ENCODE data around the gene SRP14.
"Not testable (repeated sequence)": the region's sequence is repeated elsewhere in the genome, so short reads cannot be mapped to it uniquely, and the experiment has no call there.

The SRP14 gene

DNA sequence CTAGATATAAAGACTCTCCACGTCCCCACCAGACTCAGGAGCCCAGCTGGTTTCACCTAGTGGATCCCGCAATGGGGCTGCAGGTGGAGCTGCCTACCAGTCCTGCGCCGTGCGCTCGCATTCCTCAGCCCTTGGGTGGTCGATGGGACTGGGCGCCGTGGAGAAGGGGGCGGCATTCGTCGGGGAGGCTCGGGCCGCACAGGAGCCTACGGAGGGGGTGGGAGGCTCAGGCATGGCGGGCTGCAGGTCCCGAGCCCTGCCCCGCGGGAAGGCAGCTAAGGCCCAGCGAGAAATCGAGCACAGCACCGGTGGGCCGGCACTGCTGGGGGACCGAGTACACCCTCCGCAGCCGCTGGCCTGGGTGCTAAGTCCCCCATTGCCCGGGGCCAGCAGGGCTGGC lies 35.7 kb upstream of the SRP14 start:
- H3K4me2 ChIP-seq (ENCODE audit: insufficient read depth, low read length, poor library complexity, severe bottlenecking); H3K23ac ChIP-seq (ENCODE audit: low read depth, low read length, poor library complexity); H3K9ac ChIP-seq (ENCODE audit: low read depth, low read length, poor library complexity); H2AK5ac ChIP-seq (ENCODE audit: low read depth, low read length); H3K4ac ChIP-seq (ENCODE audit: low read length); H3K4me1 ChIP-seq (ENCODE audit: control insufficient read depth in 2 of 2, insufficient read depth in 1 of 2, low read depth in 1 of 2, low read length in 2 of 2); H2AFZ ChIP-seq (ENCODE audit: low read length); H2BK12ac ChIP-seq (ENCODE audit: low read length); DNase-seq (ENCODE audit: low spot score); H3K27ac ChIP-seq (replicated peaks; ENCODE audit: low read length); H3K9me3 ChIP-seq (replicated peaks in 1 of 2; ENCODE audit: control insufficient read depth in 2 of 2, insufficient read depth in 1 of 2, low read depth in 1 of 2, low read length in 2 of 2); H3K4me3 ChIP-seq (ENCODE audit: low read length in 2 of 2); H4K91ac ChIP-seq (ENCODE audit: low read depth, low read length, poor library complexity); H3K14ac ChIP-seq (ENCODE audit: low read length); H2BK120ac ChIP-seq (ENCODE audit: low read depth, low read length); H2BK5ac ChIP-seq (ENCODE audit: low read length); H3K79me1 ChIP-seq (ENCODE audit: low read depth, low read length); H3K27me3 ChIP-seq (ENCODE audit: control insufficient read depth in 3 of 3, insufficient read depth in 3 of 3, low read depth in 1 of 3, low read length in 3 of 3); H4K8ac ChIP-seq (ENCODE audit: low read depth, low read length); H3K36me3 ChIP-seq (replicated peaks in 1 of 2; ENCODE audit: control insufficient read depth in 2 of 2, insufficient read depth in 2 of 2, low read length in 2 of 2); H3K18ac ChIP-seq (ENCODE audit: low read length); H2BK15ac ChIP-seq (ENCODE audit: low read length): not testable (repeated sequence)
- WGBS, 2 donors (ENCODE audit: extremely low coverage in 2 of 2, insufficient read length in 2 of 2, insufficient replicate concordance in 1 of 2) = no CpG with 5 or more reads among the region's 27 CpGs

DNA sequence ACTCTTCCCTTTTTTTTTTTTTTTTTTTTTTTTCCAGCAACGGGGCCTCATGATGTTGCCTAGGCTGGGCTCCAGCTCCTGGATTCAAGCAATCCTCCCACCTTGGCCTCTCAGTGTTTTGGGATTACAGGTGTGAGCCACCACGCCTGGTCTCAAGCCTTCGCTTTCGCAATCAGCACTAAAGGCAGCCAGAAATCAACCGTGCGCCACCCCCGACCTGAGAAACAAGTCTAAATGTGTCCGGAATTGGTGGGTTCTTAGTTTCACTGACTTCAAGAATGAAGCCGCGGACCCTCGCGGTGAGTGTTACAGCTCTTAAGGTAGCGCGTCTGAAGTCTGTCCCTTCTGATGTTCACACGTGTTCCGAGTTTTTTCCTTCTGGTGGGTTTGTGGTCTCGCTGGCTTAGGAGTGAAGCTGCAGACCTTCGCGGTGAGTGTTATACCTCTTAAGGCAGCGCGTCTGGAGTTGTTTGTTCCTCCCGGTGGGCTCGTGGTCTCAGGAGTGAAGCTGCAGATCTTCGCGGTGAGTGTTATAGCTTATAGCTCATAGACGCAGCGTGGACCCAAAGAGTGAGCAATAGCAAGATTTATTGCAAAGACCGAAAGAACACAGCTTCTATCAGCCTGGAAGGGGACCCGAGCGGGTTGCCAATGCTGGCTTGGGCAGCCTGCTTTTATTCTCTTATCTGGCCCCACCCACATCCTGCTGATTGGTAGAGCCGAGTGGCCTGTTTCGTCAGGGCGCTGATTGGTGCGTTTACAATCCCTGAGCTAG lies 34.9 kb upstream of the SRP14 start:
- H4K8ac ChIP-seq (ENCODE audit: low read depth, low read length); H2BK15ac ChIP-seq (ENCODE audit: low read length); H2AK5ac ChIP-seq (ENCODE audit: low read depth, low read length); H2BK120ac ChIP-seq (ENCODE audit: low read depth, low read length); H3K23ac ChIP-seq (ENCODE audit: low read depth, low read length, poor library complexity); H3K4ac ChIP-seq (ENCODE audit: low read length); H2AFZ ChIP-seq (ENCODE audit: low read length); H2BK5ac ChIP-seq (ENCODE audit: low read length); H3K27ac ChIP-seq (replicated peaks; ENCODE audit: low read length); H3K18ac ChIP-seq (ENCODE audit: low read length); H3K9me3 ChIP-seq (replicated peaks in 1 of 2; ENCODE audit: control insufficient read depth in 2 of 2, insufficient read depth in 1 of 2, low read depth in 1 of 2, low read length in 2 of 2); DNase-seq (ENCODE audit: low spot score); H3K4me2 ChIP-seq (ENCODE audit: insufficient read depth, low read length, poor library complexity, severe bottlenecking); H3K36me3 ChIP-seq (replicated peaks in 1 of 2; ENCODE audit: control insufficient read depth in 2 of 2, insufficient read depth in 2 of 2, low read length in 2 of 2); H2BK12ac ChIP-seq (ENCODE audit: low read length); H3K79me1 ChIP-seq (ENCODE audit: low read depth, low read length); H3K4me3 ChIP-seq (ENCODE audit: low read length in 2 of 2); H3K27me3 ChIP-seq (ENCODE audit: control insufficient read depth in 3 of 3, insufficient read depth in 3 of 3, low read depth in 1 of 3, low read length in 3 of 3); H3K14ac ChIP-seq (ENCODE audit: low read length); H4K91ac ChIP-seq (ENCODE audit: low read depth, low read length, poor library complexity); H3K9ac ChIP-seq (ENCODE audit: low read depth, low read length, poor library complexity): not testable (repeated sequence)
- H3K4me1 ChIP-seq (ENCODE audit: control insufficient read depth in 2 of 2, insufficient read depth in 1 of 2, low read depth in 1 of 2, low read length in 2 of 2) = peaks cover 9 to 12% of the 10 kb centered on the region in 2 donors
- no CpG with 5 or more reads among the region's 34 CpGs for WGBS, 2 donors (ENCODE audit: extremely low coverage in 2 of 2, insufficient read length in 2 of 2, insufficient replicate concordance in 1 of 2)

DNA sequence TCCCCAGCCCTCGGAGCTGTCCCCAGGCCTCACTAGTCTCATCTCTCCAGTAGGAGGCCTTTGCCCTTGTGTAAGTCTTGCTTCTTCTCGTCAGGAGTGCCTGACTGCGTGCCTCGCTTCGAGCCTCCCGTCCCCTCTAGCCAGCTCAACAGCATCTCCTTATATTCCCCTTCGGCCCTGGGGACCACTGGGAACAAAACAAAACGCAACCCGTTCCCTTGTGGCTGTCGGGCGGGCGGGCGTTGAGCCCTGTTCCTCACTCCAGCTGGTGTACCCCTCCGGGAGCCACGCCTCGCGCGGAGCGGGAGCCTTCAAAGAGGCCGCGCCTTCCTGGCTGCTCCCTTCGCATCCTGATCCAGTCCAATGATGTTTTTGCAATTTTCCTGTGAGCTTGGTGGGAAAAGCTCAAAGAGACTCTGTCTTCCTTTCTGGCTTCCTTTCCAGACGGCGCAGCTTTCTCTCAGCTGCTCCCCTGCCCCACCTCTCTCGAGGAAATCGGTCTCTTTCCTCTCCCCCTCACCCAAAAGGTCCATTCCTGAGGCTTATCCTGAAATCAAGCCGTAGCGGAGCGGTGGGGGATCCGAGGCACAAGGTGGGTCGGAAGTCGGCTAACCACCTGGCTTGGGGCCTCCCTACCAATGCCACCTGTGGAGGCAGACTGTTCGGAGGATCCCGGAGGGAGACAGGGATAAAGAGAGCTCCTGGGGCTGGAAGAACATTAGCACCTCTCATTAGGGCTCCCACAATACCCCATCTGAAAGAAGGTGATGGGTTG lies 33.4 kb upstream of the SRP14 start:
- H3K4ac ChIP-seq (ENCODE audit: low read length) = no peak overlapping the region
- H3K14ac ChIP-seq (ENCODE audit: low read length) = no peak overlapping the region
- no peak overlapping the region for H3K4me3 ChIP-seq (ENCODE audit: low read length in 2 of 2)
- peak overlapping the region; percentile 65 for H4K8ac ChIP-seq (ENCODE audit: low read depth, low read length)
- H3K79me1 ChIP-seq (ENCODE audit: low read depth, low read length) = no peaks in the 10 kb centered on the region
- H3K36me3 ChIP-seq (replicated peaks in 1 of 2; ENCODE audit: control insufficient read depth in 2 of 2, insufficient read depth in 2 of 2, low read length in 2 of 2) = no peaks in the 10 kb centered on the region
- H2BK15ac ChIP-seq (ENCODE audit: low read length) = peak overlapping the region; percentile 89
- peak overlapping the region; percentile 91 for H2BK120ac ChIP-seq (ENCODE audit: low read depth, low read length)
- H3K4me1 ChIP-seq (ENCODE audit: control insufficient read depth in 2 of 2, insufficient read depth in 1 of 2, low read depth in 1 of 2, low read length in 2 of 2) = peaks cover 13 to 14% of the 10 kb centered on the region in 2 donors
- H3K9ac ChIP-seq (ENCODE audit: low read depth, low read length, poor library complexity) = peak overlapping the region; percentile 44
- peak overlapping the region; percentile 89 for H3K23ac ChIP-seq (ENCODE audit: low read depth, low read length, poor library complexity)
- H2AFZ ChIP-seq (ENCODE audit: low read length) = no peak overlapping the region
- no CpG with 5 or more reads among the region's 34 CpGs for WGBS, 2 donors (ENCODE audit: extremely low coverage in 2 of 2, insufficient read length in 2 of 2, insufficient replicate concordance in 1 of 2)
- H3K27me3 ChIP-seq (ENCODE audit: control insufficient read depth in 3 of 3, insufficient read depth in 3 of 3, low read depth in 1 of 3, low read length in 3 of 3) = no peaks in the 10 kb centered on the region
- H4K91ac ChIP-seq (ENCODE audit: low read depth, low read length, poor library complexity) = no peak overlapping the region
- peak overlapping the region; percentile 73 for H2BK12ac ChIP-seq (ENCODE audit: low read length)
- no peaks in the 10 kb centered on the region for H3K9me3 ChIP-seq (replicated peaks in 1 of 2; ENCODE audit: control insufficient read depth in 2 of 2, insufficient read depth in 1 of 2, low read depth in 1 of 2, low read length in 2 of 2)
- no peak for DNase-seq (ENCODE audit: low spot score)
- H3K4me2 ChIP-seq (ENCODE audit: insufficient read depth, low read length, poor library complexity, severe bottlenecking) = no peak overlapping the region
- H2AK5ac ChIP-seq (ENCODE audit: low read depth, low read length) = peak overlapping the region; percentile 46
- peak overlapping the region; percentile 39 for H2BK5ac ChIP-seq (ENCODE audit: low read length)
- no peak overlapping the region for H3K27ac ChIP-seq (replicated peaks; ENCODE audit: low read length)
- H3K18ac ChIP-seq (ENCODE audit: low read length) = peak overlapping the region; percentile 17

DNA sequence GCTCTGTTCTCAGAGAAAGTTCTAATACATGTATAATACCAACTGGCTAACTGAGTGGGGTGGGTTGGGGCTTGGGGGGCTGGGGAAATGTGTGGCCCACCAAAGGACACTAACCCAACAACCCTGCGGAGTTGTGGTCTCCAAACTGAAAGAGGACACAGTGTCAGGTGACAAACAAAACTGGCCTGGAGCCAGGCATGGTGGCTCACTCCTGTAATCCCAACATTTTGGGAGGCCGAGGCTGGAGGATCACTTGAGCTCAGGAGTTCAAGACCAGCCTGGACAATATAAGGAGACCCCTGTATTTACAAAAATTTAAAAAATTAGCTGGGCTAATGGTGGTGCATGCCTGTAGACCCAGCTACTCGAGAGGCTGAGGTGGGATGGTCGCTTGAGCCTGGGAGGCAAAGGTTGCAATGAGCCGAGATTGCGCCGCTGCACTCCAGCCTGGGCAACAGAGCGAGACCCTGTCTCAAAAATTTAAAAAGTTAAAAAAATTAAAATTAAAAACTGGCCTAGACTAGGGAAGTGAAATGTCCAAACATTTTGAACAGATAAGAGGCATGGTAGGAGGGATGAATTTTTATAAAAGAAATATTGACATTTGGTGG lies 31.7 kb upstream of the SRP14 start:
- H3K4me2 ChIP-seq (ENCODE audit: insufficient read depth, low read length, poor library complexity, severe bottlenecking) = no peak overlapping the region
- H3K4ac ChIP-seq (ENCODE audit: low read length) = no peak overlapping the region
- no peaks in the 10 kb centered on the region for H3K9me3 ChIP-seq (replicated peaks in 1 of 2; ENCODE audit: control insufficient read depth in 2 of 2, insufficient read depth in 1 of 2, low read depth in 1 of 2, low read length in 2 of 2)
- no peaks in the 10 kb centered on the region for H3K27me3 ChIP-seq (ENCODE audit: control insufficient read depth in 3 of 3, insufficient read depth in 3 of 3, low read depth in 1 of 3, low read length in 3 of 3)
- H3K9ac ChIP-seq (ENCODE audit: low read depth, low read length, poor library complexity) = no peak overlapping the region
- no peak overlapping the region for H2BK15ac ChIP-seq (ENCODE audit: low read length)
- peak overlapping the region; percentile 77 for H2AFZ ChIP-seq (ENCODE audit: low read length)
- H4K8ac ChIP-seq (ENCODE audit: low read depth, low read length) = no peak overlapping the region
- no peak overlapping the region for H3K4me3 ChIP-seq (ENCODE audit: low read length in 2 of 2)
- no peak overlapping the region for H2BK5ac ChIP-seq (ENCODE audit: low read length)
- no peak overlapping the region for H4K91ac ChIP-seq (ENCODE audit: low read depth, low read length, poor library complexity)
- H3K79me1 ChIP-seq (ENCODE audit: low read depth, low read length) = no peaks in the 10 kb centered on the region
- no CpG with 5 or more reads among the region's 8 CpGs for WGBS, 2 donors (ENCODE audit: extremely low coverage in 2 of 2, insufficient read length in 2 of 2, insufficient replicate concordance in 1 of 2)
- no peak overlapping the region for H3K27ac ChIP-seq (replicated peaks; ENCODE audit: low read length)
- H2BK120ac ChIP-seq (ENCODE audit: low read depth, low read length) = no peak overlapping the region
- no peak overlapping the region for H2BK12ac ChIP-seq (ENCODE audit: low read length)
- no peak overlapping the region for H2AK5ac ChIP-seq (ENCODE audit: low read depth, low read length)
- H3K18ac ChIP-seq (ENCODE audit: low read length) = no peak overlapping the region
- H3K14ac ChIP-seq (ENCODE audit: low read length) = no peak overlapping the region
- DNase-seq (ENCODE audit: low spot score) = no peak
- no peak overlapping the region for H3K23ac ChIP-seq (ENCODE audit: low read depth, low read length, poor library complexity)
- no peaks in the 10 kb centered on the region for H3K36me3 ChIP-seq (replicated peaks in 1 of 2; ENCODE audit: control insufficient read depth in 2 of 2, insufficient read depth in 2 of 2, low read length in 2 of 2)
- H3K4me1 ChIP-seq (ENCODE audit: control insufficient read depth in 2 of 2, insufficient read depth in 1 of 2, low read depth in 1 of 2, low read length in 2 of 2) = peaks cover 12 to 19% of the 10 kb centered on the region in 2 donors
